Progenitor cell of endocrine pancreas (in vitro differentiated cells): ENCODE results near the gene ZP1. TPM values are rescaled to one million over a fixed set of nuclear protein-coding genes. Genes with fewer than 3 reads are reported as not detected.
"Not testable (repeated sequence)": the region's sequence is repeated elsewhere in the genome, so short reads cannot be mapped to it uniquely, and the experiment has no call there.

Experiments
- DNase-seq: peaks from one replicate; pipeline ENCODE4 v3.0.0; 2021; ENCODE audit warnings: low spot score; ENCODE audit not compliant: unreplicated experiment
- H3K27ac Mint-ChIP-seq: 2 replicates; pipeline ENCODE4 v1.8.0; 2021; ENCODE audit warnings: mild to moderate bottlenecking, moderate library complexity, mixed read lengths
- H3K27me3 Mint-ChIP-seq: 2 replicates; pipeline ENCODE4 v1.8.0; 2021; ENCODE audit warnings: mixed read lengths
- H3K36me3 Mint-ChIP-seq: 2 replicates; pipeline ENCODE4 v1.8.0; 2022; ENCODE audit warnings: mixed read lengths; ENCODE audit not compliant: insufficient read depth
- H3K4me1 Mint-ChIP-seq: 2 replicates; pipeline ENCODE4 v1.8.0; 2021; ENCODE audit warnings: low read depth, mixed read lengths
- H3K4me3 Mint-ChIP-seq: 2 replicates; pipeline ENCODE4 v1.8.0; 2021; ENCODE audit warnings: low read depth, mild to moderate bottlenecking, moderate library complexity, mixed read lengths
- H3K9me3 Mint-ChIP-seq: 2 replicates; pipeline ENCODE4 v1.8.0; 2021; ENCODE audit warnings: low read depth, mixed read lengths
- long read RNA-seq: library from polyadenylated mRNA; unstranded; transcript quantifications from one replicate; pipeline ENCODE4 v2.0.0, GENCODE V29; 2020
- total RNA-seq: library from RNA; stranded (reverse); gene quantifications from 2 replicates; pipeline ENCODE4 v1.2.1, GENCODE V29; 2021
- TF ChIP-seq, protein P1 (sequence below): fragments of 200-600 bp; sonication (generic); IDR thresholded peaks from one replicate; pipeline ENCODE4 v1.5.0; 2021; ENCODE audit warnings: antibody characterized with exemption, mild to moderate bottlenecking; ENCODE audit not compliant: unreplicated experiment

The ZP1 gene, protein sequence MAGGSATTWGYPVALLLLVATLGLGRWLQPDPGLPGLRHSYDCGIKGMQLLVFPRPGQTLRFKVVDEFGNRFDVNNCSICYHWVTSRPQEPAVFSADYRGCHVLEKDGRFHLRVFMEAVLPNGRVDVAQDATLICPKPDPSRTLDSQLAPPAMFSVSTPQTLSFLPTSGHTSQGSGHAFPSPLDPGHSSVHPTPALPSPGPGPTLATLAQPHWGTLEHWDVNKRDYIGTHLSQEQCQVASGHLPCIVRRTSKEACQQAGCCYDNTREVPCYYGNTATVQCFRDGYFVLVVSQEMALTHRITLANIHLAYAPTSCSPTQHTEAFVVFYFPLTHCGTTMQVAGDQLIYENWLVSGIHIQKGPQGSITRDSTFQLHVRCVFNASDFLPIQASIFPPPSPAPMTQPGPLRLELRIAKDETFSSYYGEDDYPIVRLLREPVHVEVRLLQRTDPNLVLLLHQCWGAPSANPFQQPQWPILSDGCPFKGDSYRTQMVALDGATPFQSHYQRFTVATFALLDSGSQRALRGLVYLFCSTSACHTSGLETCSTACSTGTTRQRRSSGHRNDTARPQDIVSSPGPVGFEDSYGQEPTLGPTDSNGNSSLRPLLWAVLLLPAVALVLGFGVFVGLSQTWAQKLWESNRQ
- not detected in 2 replicates for total RNA-seq
- long read RNA-seq, result 0 reads

DNA sequence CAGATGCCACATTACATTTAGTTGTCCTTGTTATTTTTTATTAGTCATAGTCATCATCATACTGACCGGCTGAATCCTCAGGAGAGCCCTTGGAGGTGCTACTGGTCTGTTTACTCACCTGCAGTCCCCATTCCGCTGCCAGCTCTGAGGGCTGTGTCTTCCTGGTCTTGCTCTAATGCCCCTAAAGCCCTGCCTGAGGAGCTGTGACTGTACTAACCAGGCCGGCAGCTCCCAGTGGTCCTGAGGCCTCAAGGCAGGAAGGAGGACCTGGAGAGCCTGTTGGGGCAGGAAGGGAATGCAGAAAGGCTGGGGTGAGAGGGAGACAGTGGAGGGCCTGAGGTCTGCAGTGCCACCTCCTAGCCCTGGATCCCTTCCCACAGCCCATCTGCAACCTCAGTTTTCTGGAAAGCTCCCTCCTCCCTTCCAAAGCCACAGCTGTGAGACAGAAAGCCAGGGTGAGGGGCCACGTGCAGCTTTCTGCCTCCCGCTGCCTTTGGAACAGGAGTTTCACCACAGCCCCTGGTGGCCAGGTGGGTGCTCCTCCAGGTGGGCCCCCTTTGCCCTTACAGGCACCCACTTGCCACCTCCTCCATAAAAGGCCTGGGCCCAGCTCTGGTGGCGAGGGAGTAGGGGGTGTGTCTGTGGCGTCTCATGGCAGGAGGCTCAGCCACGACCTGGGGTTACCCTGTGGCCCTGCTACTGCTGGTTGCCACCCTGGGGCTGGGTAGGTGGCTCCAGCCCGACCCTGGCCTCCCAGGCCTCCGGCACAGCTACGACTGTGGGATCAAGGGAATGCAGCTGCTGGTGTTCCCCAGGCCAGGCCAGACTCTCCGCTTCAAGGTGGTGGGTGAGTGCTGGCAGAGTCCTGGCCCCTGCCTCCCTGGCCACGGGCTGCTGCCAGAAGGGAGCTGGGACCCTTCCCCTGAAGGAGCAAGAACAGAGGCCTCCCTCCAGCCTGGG is at the start of gene ZP1:
Gene ZP1 (plus strand): TSS at position 632 of the 960 bp plus-strand sequence. CDS start 20 bp downstream, at position 652.
- H3K36me3 Mint-ChIP-seq, result no peaks in the 10 kb centered on the region
- peaks cover 3% of the 10 kb centered on the region for H3K4me1 Mint-ChIP-seq
- TF ChIP-seq, protein P1, sequence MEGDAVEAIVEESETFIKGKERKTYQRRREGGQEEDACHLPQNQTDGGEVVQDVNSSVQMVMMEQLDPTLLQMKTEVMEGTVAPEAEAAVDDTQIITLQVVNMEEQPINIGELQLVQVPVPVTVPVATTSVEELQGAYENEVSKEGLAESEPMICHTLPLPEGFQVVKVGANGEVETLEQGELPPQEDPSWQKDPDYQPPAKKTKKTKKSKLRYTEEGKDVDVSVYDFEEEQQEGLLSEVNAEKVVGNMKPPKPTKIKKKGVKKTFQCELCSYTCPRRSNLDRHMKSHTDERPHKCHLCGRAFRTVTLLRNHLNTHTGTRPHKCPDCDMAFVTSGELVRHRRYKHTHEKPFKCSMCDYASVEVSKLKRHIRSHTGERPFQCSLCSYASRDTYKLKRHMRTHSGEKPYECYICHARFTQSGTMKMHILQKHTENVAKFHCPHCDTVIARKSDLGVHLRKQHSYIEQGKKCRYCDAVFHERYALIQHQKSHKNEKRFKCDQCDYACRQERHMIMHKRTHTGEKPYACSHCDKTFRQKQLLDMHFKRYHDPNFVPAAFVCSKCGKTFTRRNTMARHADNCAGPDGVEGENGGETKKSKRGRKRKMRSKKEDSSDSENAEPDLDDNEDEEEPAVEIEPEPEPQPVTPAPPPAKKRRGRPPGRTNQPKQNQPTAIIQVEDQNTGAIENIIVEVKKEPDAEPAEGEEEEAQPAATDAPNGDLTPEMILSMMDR, result no peak
- H3K9me3 Mint-ChIP-seq, result no peaks in the 10 kb centered on the region
- H3K27ac Mint-ChIP-seq, result no peak within 1 kb of the TSS
- H3K27me3 Mint-ChIP-seq, result peaks cover 3% of the 10 kb centered on the region
- no peak within 1 kb of the TSS for H3K4me3 Mint-ChIP-seq
- no peak for DNase-seq

DNA sequence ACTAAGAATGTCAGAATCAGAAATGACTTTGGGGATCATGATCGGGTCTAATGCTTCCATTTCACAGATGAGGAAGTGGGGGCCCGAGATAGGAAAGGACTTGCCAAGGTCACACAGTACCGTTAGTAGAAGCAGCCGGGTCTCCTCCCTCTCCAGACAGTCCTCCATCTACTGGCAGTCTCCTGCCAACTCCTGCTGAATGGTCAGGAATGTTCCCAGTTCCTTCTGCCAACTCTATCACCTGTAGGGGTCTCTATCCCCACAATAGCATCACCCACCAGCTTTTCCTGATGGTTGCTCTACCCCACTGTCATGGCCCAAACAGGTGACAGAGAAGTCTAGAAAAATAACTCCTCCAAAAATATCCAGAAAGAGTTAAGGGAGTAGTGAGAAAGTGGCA is 49.3 kb upstream of the ZP1 start:
- no peak for DNase-seq
- Mint-ChIP-seq H3K4me3 (no peak overlapping the region), H3K4me1 (no peaks in the 10 kb centered on the region), H3K27me3 (peaks cover 7% of the 10 kb centered on the region), H3K9me3 (peaks cover 6% of the 10 kb centered on the region), H3K36me3 (no peaks in the 10 kb centered on the region), H3K27ac (no peak overlapping the region)
- TF ChIP-seq, protein P1, result no peak

DNA sequence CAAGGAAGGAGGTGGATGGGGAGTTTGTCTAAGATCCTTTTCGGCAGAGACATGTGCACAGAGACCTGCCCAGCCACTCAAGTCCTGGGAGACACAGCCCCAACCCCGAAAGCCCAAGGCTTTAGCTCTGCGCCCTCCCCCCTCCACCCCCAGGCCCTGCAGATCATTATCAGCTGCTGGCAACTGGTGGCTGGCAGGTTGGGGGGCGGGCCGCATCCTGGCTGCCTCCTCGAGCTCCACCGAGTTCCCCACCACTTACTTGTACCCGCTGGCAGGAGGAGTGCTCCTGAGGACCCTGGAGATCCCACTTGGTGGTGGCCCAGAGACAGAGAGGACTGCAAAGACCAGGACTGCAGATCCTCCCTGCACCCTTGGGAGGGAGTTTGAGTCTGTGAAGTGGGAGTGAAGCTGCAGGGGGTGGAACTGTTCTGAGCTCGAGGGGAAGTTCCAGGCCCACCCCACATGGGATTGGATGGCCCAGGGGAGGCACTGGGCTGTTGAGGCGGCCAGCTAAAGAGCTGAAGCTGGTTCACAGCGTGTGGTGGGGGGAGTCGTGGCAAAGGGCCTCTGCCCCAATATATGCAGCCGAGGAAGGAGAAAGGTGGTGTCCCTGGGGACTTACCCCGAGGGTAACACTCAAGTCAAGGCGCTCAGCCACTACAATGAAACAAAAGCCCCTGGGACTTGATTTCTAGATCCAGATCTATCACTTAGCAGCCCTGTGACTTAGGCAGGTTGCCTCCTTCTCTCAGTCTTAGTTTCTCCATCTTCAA is 45.3 kb upstream of the ZP1 start:
- Mint-ChIP-seq H3K36me3 (no peaks in the 10 kb centered on the region), H3K4me3 (no peak overlapping the region), H3K27ac (no peak overlapping the region), H3K27me3 (peaks cover 3% of the 10 kb centered on the region), H3K9me3 (no peaks in the 10 kb centered on the region), H3K4me1 (no peaks in the 10 kb centered on the region)
- TF ChIP-seq, protein P1, result no peak
- DNase-seq, result no peak

DNA sequence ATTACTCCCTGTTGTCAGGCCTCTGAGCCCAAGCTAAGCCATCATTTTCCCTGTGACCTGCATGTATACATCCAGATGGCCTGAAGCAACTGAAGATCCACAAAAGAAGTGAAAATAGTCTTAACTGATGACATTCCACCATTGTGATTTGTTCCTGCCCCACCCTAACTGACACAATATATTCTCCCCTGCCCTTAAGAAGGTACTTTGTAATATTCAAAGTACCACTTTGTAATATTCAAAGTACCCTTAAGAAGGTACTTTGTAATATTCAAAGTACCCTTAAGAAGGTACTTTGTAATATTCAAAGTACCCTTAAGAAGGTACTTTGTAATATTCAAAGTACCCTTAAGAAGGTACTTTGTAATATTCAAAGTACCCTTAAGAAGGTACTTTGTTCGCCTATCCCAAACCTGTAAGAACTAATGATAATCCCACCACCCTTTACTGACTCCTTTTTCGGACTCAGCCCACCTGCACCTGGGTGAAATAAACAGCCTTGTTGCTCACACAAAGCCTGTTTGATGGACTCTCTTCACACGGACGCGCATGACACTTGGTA is 43.5 kb upstream of the ZP1 start:
- H3K27me3 Mint-ChIP-seq, result peaks cover 15% of the 10 kb centered on the region
- not testable (repeated sequence) for H3K4me3 Mint-ChIP-seq, H3K9me3 Mint-ChIP-seq, DNase-seq, H3K27ac Mint-ChIP-seq, H3K4me1 Mint-ChIP-seq, H3K36me3 Mint-ChIP-seq

DNA sequence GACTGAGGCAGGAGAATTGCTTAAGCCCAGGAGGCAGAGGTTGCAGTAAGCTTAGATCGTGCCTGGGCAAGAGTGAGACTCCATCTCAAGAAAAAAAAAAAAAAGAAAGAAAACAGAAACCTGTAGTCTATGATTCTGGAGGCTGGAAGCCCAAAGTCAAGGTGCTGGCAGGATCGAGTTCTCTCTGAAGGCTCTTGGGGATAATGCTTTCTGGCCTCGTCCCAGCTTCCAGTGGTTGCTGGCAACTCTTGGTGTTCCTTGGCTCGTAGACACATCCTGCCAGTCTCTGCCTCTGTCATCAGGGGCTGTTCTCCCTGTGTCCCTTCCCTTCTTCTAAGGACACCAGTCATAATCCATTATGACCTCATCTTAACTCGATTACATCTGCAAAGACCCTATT is 42.2 kb upstream of the ZP1 start:
- Mint-ChIP-seq H3K4me1 (no peaks in the 10 kb centered on the region), H3K4me3 (no peak overlapping the region), H3K9me3 (no peaks in the 10 kb centered on the region), H3K36me3 (no peaks in the 10 kb centered on the region), H3K27ac (no peak overlapping the region), H3K27me3 (peaks cover 16% of the 10 kb centered on the region)
- TF ChIP-seq, protein P1, result no peak
- DNase-seq, result no peak
